HFFc6 (cell line): ENCODE results near the gene ACSM5. TPM values are rescaled to one million over a fixed set of nuclear protein-coding genes. Genes with fewer than 3 reads are reported as not detected.
"Not testable (repeated sequence)": the region's sequence is repeated elsewhere in the genome, so short reads cannot be mapped to it uniquely, and the experiment has no call there.

Source experiments
- DNase-seq: peaks from one replicate; pipeline ENCODE4 v3.0.0-alpha.2; 2018
- H3K27ac Mint-ChIP-seq: 2 replicates; pipeline ENCODE4 v1.8.0; 2020; ENCODE audit warnings: mild to moderate bottlenecking, mixed read lengths
- H3K27me3 Mint-ChIP-seq: 2 replicates; pipeline ENCODE4 v1.8.0; 2021; ENCODE audit warnings: mild to moderate bottlenecking, moderate library complexity, mixed read lengths; ENCODE audit not compliant: insufficient read depth
- H3K36me3 Mint-ChIP-seq: 2 replicates; pipeline ENCODE4 v1.8.0; 2021; ENCODE audit warnings: low read depth, mixed read lengths
- H3K4me1 Mint-ChIP-seq: 2 replicates; pipeline ENCODE4 v1.8.0; 2020; ENCODE audit warnings: low read depth, mixed read lengths
- H3K4me3 Mint-ChIP-seq: 2 replicates; pipeline ENCODE4 v1.8.0; 2020; ENCODE audit warnings: mild to moderate bottlenecking, moderate library complexity, mixed read lengths
- H3K9me3 Mint-ChIP-seq: 2 replicates; pipeline ENCODE4 v1.8.0; 2020; ENCODE audit warnings: mild to moderate bottlenecking, mixed read lengths
- total RNA-seq, 6 experiments: library from RNA; stranded (reverse); fragmentation: NEBNext Ultra II Directional; extraction: Animal tissue kit (Norgen Biotek cat#: 25700); gene quantifications; 2 replicates in 1 of 6; 3 replicates in 5 of 6; pipeline ENCODE4 v1.2.3, GENCODE V29; 2021
- TF ChIP-seq, protein P1 (sequence below): fragments of 200-600 bp; sonication (generic); IDR thresholded peaks from 2 replicates; pipeline ENCODE4 v1.5.0; 2021; ENCODE audit warnings: antibody characterized with exemption, mild to moderate bottlenecking

ACSM5 gene
- total RNA-seq, 6 experiments from 2014 or later: not detected

DNA sequence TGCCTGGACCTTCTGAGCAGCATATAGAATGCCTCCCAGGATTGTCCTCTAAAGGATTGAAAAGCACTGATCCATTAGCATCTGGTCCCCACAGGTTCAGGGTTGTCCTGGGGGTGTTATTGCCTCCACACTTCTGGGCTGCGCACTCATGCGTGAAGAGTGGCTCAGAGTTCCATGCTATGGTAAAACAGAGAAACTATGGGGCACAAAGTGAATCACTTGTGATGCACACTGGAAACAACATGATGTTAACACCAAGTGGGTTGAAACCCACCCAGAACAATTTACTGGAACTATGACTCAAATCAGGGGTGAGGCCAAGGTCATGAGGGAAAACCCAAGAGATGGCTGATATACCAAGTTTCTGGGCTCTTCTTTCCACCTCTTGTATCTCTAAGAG lies 60.6 kb downstream of the ACSM5 start:
- H3K9me3 Mint-ChIP-seq: peaks cover 48% of the 10 kb centered on the region
- not testable (repeated sequence) for H3K36me3 Mint-ChIP-seq, DNase-seq, H3K4me3 Mint-ChIP-seq, H3K27me3 Mint-ChIP-seq, H3K27ac Mint-ChIP-seq, H3K4me1 Mint-ChIP-seq

DNA sequence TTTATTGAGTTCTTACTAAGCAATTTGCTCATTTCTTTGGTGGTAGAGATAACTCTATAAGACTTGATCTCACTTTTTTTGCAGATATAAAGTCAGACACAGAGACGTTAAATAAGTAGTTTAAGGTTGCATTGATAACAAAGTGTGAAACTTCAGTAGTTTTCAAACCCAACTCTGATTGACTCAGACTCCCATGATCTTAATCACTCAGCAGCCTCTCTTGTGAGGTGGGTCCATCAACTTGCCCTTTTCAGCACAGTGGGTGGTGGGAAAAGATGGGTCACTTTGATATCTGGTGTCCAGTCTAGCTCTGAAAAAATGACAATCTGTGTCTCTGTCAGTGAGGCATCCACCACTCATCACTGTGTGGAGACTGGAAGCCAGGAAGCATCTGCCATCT lies 61.4 kb downstream of the ACSM5 start:
- H3K36me3 Mint-ChIP-seq, DNase-seq, H3K4me1 Mint-ChIP-seq, H3K27me3 Mint-ChIP-seq, H3K27ac Mint-ChIP-seq, H3K4me3 Mint-ChIP-seq: not testable (repeated sequence)
- H3K9me3 Mint-ChIP-seq: peaks cover 48% of the 10 kb centered on the region

DNA sequence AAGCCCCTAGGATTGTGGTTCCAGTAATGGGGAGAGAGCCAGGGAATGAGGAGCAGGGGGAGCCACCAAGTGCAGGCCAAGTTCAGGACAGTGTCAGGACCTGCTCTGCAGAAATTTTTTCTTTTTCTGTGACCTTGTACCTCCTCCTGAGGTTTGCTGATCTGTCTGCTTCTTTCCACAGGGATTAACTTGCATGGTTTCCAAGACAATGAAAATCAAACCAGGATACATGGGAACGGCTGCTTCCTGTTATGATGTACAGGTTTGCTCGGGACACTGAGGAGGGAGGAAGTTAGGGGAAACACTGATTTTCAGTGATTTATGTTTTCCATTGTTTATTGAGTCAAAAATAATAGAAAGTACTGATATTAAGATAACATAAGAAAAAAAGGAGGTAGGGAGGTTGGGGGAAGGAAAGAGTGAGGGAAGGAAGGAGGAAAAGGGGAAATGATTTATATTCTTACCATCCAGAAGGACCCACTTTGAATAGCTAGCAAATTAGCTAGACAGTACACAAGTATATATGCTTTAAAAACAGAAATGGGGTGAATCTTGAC lies 67.9 kb downstream of the ACSM5 start:
- H3K27me3 Mint-ChIP-seq, H3K4me1 Mint-ChIP-seq, DNase-seq, H3K27ac Mint-ChIP-seq, H3K36me3 Mint-ChIP-seq, H3K4me3 Mint-ChIP-seq: not testable (repeated sequence)
- H3K9me3 Mint-ChIP-seq: peaks cover 14% of the 10 kb centered on the region; the same call in 1 of the 2 replicates

GRCh38 chr16:20483989-20484388 lies 74.7 kb downstream of the ACSM5 start:
- not testable (repeated sequence) for H3K36me3 Mint-ChIP-seq, H3K4me3 Mint-ChIP-seq, H3K27me3 Mint-ChIP-seq, DNase-seq, H3K27ac Mint-ChIP-seq, H3K4me1 Mint-ChIP-seq
- peaks cover 33% of the 10 kb centered on the region for H3K9me3 Mint-ChIP-seq

DNA sequence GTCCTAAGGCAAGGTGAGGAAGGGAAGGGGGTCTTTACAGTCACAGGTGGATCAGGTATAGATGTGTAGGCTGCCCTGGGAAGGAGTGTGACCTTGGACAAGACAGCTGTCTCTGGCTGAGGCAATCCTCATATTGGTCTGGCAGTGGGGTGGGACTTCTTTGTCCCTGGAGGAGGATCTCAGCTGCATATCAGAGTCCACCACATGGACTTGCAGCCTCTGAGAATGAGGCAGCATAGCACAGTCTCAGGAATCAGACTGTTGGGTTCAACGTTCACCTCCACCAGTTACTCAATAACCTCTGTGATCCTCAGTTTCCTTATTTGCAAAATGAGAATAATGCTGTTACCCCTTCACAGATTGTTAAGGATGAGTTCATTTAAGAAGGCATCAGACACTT lies 75.4 kb downstream of the ACSM5 start:
- Mint-ChIP-seq H3K9me3 (peaks cover 30% of the 10 kb centered on the region), H3K4me3 (no peak overlapping the region), H3K27me3 (no peaks in the 10 kb centered on the region), H3K36me3 (no peaks in the 10 kb centered on the region), H3K27ac (no peak overlapping the region), H3K4me1 (no peaks in the 10 kb centered on the region)
- TF ChIP-seq, protein P1, sequence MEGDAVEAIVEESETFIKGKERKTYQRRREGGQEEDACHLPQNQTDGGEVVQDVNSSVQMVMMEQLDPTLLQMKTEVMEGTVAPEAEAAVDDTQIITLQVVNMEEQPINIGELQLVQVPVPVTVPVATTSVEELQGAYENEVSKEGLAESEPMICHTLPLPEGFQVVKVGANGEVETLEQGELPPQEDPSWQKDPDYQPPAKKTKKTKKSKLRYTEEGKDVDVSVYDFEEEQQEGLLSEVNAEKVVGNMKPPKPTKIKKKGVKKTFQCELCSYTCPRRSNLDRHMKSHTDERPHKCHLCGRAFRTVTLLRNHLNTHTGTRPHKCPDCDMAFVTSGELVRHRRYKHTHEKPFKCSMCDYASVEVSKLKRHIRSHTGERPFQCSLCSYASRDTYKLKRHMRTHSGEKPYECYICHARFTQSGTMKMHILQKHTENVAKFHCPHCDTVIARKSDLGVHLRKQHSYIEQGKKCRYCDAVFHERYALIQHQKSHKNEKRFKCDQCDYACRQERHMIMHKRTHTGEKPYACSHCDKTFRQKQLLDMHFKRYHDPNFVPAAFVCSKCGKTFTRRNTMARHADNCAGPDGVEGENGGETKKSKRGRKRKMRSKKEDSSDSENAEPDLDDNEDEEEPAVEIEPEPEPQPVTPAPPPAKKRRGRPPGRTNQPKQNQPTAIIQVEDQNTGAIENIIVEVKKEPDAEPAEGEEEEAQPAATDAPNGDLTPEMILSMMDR: no peak
- no peak for DNase-seq

DNA sequence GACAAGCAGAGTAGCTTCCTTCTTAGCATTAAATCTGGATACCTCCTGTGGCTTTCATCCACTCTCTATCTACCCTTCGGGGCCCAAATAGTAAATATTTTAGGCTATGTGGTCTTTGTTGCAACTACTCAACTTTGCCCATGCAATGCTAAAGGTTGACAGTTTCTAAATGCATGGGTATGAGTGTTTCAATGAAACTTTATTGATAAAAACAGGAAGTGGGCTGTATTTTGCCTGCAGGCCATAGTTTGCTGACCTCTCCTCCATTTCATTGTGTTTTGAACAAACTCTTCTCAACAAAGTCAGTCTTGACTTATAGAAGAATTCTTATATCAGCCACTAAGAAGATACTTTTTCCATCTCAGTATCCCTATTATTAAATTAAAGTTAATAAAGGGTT lies 76.1 kb downstream of the ACSM5 start:
- TF ChIP-seq, protein P1: no peak
- no peaks in the 10 kb centered on the region for H3K27me3 Mint-ChIP-seq
- H3K27ac Mint-ChIP-seq: no peak overlapping the region
- DNase-seq: no peak
- no peak overlapping the region for H3K4me3 Mint-ChIP-seq
- H3K4me1 Mint-ChIP-seq: no peaks in the 10 kb centered on the region
- H3K36me3 Mint-ChIP-seq: no peaks in the 10 kb centered on the region
- H3K9me3 Mint-ChIP-seq: peaks cover 30% of the 10 kb centered on the region

Other genes with a start within 250 kb of the ACSM5 start
- not detected for gene GP2, start 82.0 kb upstream of the ACSM5 start, total RNA-seq
- not detected for gene UMOD, start 56.8 kb upstream of the ACSM5 start, total RNA-seq
- not detected for gene PDILT, start 4.8 kb upstream of the ACSM5 start, total RNA-seq
- not detected for gene ACSM2A, start 42.0 kb downstream of the ACSM5 start, total RNA-seq
- not detected for gene ACSM2B, start 166.8 kb downstream of the ACSM5 start, total RNA-seq